Naive thymus-derived CD4-positive, alpha-beta T cell (primary cell): ENCODE results near the gene UBE2G1. TPM values are rescaled to one million over a fixed set of nuclear protein-coding genes. Genes with fewer than 3 reads are reported as not detected.

ENCODE experiments used
- ATAC-seq: fragments of 150-1000 bp; cut with Tn5 transposase; 2 replicates; pipeline ENCODE4 v1.10.0; 2021; ENCODE audit warnings: mild to moderate bottlenecking, moderate library complexity
- CTCF ChIA-PET: fragments of 350-600 bp; sonication (Branson Sonifier 250); formaldehyde crosslinking; loops from one replicate; lab custom pipeline; 2021; ENCODE audit warnings: antibody characterized with exemption; lab: Charles Lee
- POLR2A ChIA-PET: fragments of 350-600 bp; sonication (Branson Sonifier 250); formaldehyde crosslinking; loops from one replicate; lab custom pipeline; 2021; ENCODE audit warnings: antibody characterized with exemption, inconsistent platforms; lab: Charles Lee
- DNase-seq, 9 donors: peaks; one replicate each; pipeline versions ENCODE4 v3.0.0 to v3.0.0-alpha.2; 2020 to 2022; ENCODE audit warnings: mixed read lengths in 1 of 9
- H3K27ac ChIP-seq: one replicate; pipeline ENCODE4 v1.7.0; 2013; ENCODE audit warnings: mild to moderate bottlenecking, low read depth, low read length, moderate library complexity
- H3K27me3 ChIP-seq, 2 donors: one replicate each; pipeline ENCODE4 v1.7.0; 2013; ENCODE audit warnings: low read length in 2 of 2, mild to moderate bottlenecking in 2 of 2, moderate library complexity in 2 of 2; ENCODE audit not compliant: control insufficient read depth in 2 of 2, insufficient read depth in 2 of 2
- H3K36me3 ChIP-seq, 3 experiments: 1 replicate in 2 of 3; 2 replicates in 1 of 3; pipeline ENCODE4 v1.7.0; 2013; ENCODE audit warnings: low read length in 3 of 3, mild to moderate bottlenecking in 3 of 3, moderate library complexity in 1 of 3; ENCODE audit not compliant: insufficient read depth in 3 of 3, control insufficient read depth in 2 of 3
- H3K4me1 ChIP-seq, 2 donors: one replicate each; pipeline ENCODE4 v1.7.0; 2013; ENCODE audit warnings: low read length in 2 of 2, mild to moderate bottlenecking in 2 of 2, moderate library complexity in 1 of 2; ENCODE audit not compliant: control insufficient read depth in 2 of 2, insufficient read depth in 2 of 2
- H3K4me3 ChIP-seq: 2 replicates; pipeline ENCODE4 v1.7.0; 2013; ENCODE audit warnings: mild to moderate bottlenecking, low read length
- H3K9me3 ChIP-seq, 3 experiments: 1 replicate in 2 of 3; 2 replicates in 1 of 3; pipeline ENCODE4 v1.7.0; 2013; ENCODE audit warnings: low read length in 3 of 3; ENCODE audit not compliant: control insufficient read depth in 2 of 3
- H3K27ac Mint-ChIP-seq, 9 donors: one replicate each; pipeline ENCODE4 v1.8.0; 2020 to 2022; ENCODE audit warnings: mixed read lengths in 9 of 9, mild to moderate bottlenecking in 8 of 9, moderate library complexity in 5 of 9, inconsistent platforms in 2 of 9
- H3K27me3 Mint-ChIP-seq, 5 donors: one replicate each; pipeline ENCODE4 v1.8.0; 2021 to 2022; ENCODE audit warnings: mixed read lengths in 5 of 5, mild to moderate bottlenecking in 1 of 5
- H3K36me3 Mint-ChIP-seq, 5 donors: one replicate each; pipeline ENCODE4 v1.8.0; 2020 to 2022; ENCODE audit warnings: mixed read lengths in 5 of 5, mild to moderate bottlenecking in 3 of 5, inconsistent platforms in 1 of 5
- H3K4me1 Mint-ChIP-seq, 7 donors: one replicate each; pipeline ENCODE4 v1.8.0; 2020 to 2022; ENCODE audit warnings: mixed read lengths in 7 of 7, mild to moderate bottlenecking in 3 of 7, inconsistent platforms in 1 of 7
- H3K4me3 Mint-ChIP-seq, 10 donors: one replicate each; pipeline ENCODE4 v1.8.0; 2020 to 2022; ENCODE audit warnings: mild to moderate bottlenecking in 10 of 10, mixed read lengths in 10 of 10, moderate library complexity in 6 of 10, inconsistent platforms in 2 of 10
- H3K9me3 Mint-ChIP-seq, 11 donors: one replicate each; pipeline ENCODE4 v1.8.0; 2020 to 2022; ENCODE audit warnings: mixed read lengths in 11 of 11, mild to moderate bottlenecking in 4 of 11, inconsistent platforms in 1 of 11, moderate library complexity in 1 of 11
- intact Hi-C, 2 donors: fragments of 100-400 bp; cut with micrococcal nuclease; formaldehyde crosslinking; loops; one replicate each; pipeline ENCODE4 v1.15.1; 2023
- polyA plus RNA-seq, 2 donors: library from polyadenylated mRNA; unstranded; fragments of 300-500 nt; fragmentation: Illumina TruSeq; gene quantifications; one replicate each; pipeline ENCODE4 v1.2.3, GENCODE V29; 2021
- total RNA-seq, 6 experiments: library from RNA in 5 of 6; stranded (reverse) in 5 of 6; gene quantifications; 1 replicate in 5 of 6; 2 replicates in 1 of 6; pipeline ENCODE4 v1.2.3 and lab custom pipeline; 2021 to 2026

The UBE2G1 gene
- total and polyA plus RNA-seq, 7 experiments from 2014 or later: 50.1 to 68.9 (median 56.6) TPM

- peaks cover 0 to 4% (median 0%) of the 10 kb centered on the region in 5 donors for H3K36me3 Mint-ChIP-seq
- Histone ChIP-seq H3K4me3 (no peak overlapping the region), H3K4me1 (peaks cover 11% of the 10 kb centered on the region in 2 donors), H3K27ac (no peak overlapping the region), H3K27me3 (no peaks in the 10 kb centered on the region), H3K36me3 (peaks cover 0 to 8% (median 0%) of the 10 kb centered on the region in 3 experiments), H3K9me3 (no peaks in the 10 kb centered on the region)
- peaks cover 0 to 1% (median 0%) of the 10 kb centered on the region in 11 donors for H3K9me3 Mint-ChIP-seq
- peak overlapping the region in 6 of 10 donors; percentile 3 to 45 (median 27) for H3K4me3 Mint-ChIP-seq
- CTCF ChIA-PET: no interaction called here
- DNase-seq: no peak
- POLR2A ChIA-PET: no interaction called here
- no peak for ATAC-seq
- H3K27me3 Mint-ChIP-seq: no peaks in the 10 kb centered on the region
- H3K4me1 Mint-ChIP-seq: peaks cover 43 to 69% (median 62%) of the 10 kb centered on the region in 7 donors
- intact Hi-C loops: loop anchor here in 1 of 2 donors (10.0 kb wide), 1 partner anchor 637 kb away; the partner anchor contains the start of gene HASPIN
- H3K27ac Mint-ChIP-seq: peak overlapping the region in 4 of 9 donors; percentile 1 to 61 (median 36)
These were observed 4.3 kb downstream of the UBE2G1 start for GRCh38 chr17:4362141-4362540.

- Mint-ChIP-seq H3K4me3 (peak overlapping the region in 2 of 10 donors; percentile 26 to 36), H3K9me3 (no peaks in the 10 kb centered on the region), H3K27me3 (no peaks in the 10 kb centered on the region), H3K4me1 (peaks cover 36 to 67% (median 59%) of the 10 kb centered on the region in 7 donors), H3K27ac (peak overlapping the region in 2 of 9 donors; percentile 27 to 36), H3K36me3 (peaks cover 0 to 10% (median 0%) of the 10 kb centered on the region in 5 donors)
- ATAC-seq: no peak
- no peak overlapping the region for H3K27ac ChIP-seq
- ChIA-PET CTCF (no interaction called here), POLR2A (interaction anchor here (0.6 kb wide), 1 partner anchor 51 kb away, joined by 3 read pairs; no protein-coding TSS in a partner anchor)
- no peaks in the 10 kb centered on the region for H3K9me3 ChIP-seq
- no peak overlapping the region for H3K4me3 ChIP-seq
- intact Hi-C loops: no loop called here
- H3K36me3 ChIP-seq: no peaks in the 10 kb centered on the region
- H3K27me3 ChIP-seq: no peaks in the 10 kb centered on the region
- peaks cover 10 to 14% of the 10 kb centered on the region in 2 donors for H3K4me1 ChIP-seq
- DNase-seq: no peak
These were observed 8.3 kb downstream of the UBE2G1 start for GRCh38 chr17:4358154-4358553.

GRCh38 chr17:4357671-4358070, 8.8 kb downstream of the UBE2G1 start:
- peak overlapping the region in 6 of 10 donors; percentile 21 to 69 (median 42) for H3K4me3 Mint-ChIP-seq
- no peaks in the 10 kb centered on the region for H3K27me3 Mint-ChIP-seq
- Histone ChIP-seq H3K27ac (no peak overlapping the region), H3K4me1 (peaks cover 7 to 14% of the 10 kb centered on the region in 2 donors), H3K36me3 (no peaks in the 10 kb centered on the region), H3K4me3 (no peak overlapping the region), H3K27me3 (no peaks in the 10 kb centered on the region), H3K9me3 (no peaks in the 10 kb centered on the region)
- intact Hi-C loops: no loop called here
- no peaks in the 10 kb centered on the region for H3K9me3 Mint-ChIP-seq
- peaks cover 0 to 10% (median 0%) of the 10 kb centered on the region in 5 donors for H3K36me3 Mint-ChIP-seq
- H3K4me1 Mint-ChIP-seq: peaks cover 35 to 66% (median 55%) of the 10 kb centered on the region in 7 donors
- no peak for DNase-seq
- ChIA-PET CTCF (no interaction called here), POLR2A (interaction anchor here (0.6 kb wide), 1 partner anchor 51 kb away, joined by 3 read pairs; no protein-coding TSS in a partner anchor)
- ATAC-seq: no peak
- H3K27ac Mint-ChIP-seq: peak overlapping the region in 1 of 9 donors; percentile 24

GRCh38 chr17:4357030-4357628, 9.3 kb downstream of the UBE2G1 start:
- H3K27me3 Mint-ChIP-seq: no peaks in the 10 kb centered on the region
- peaks cover 0 to 10% (median 0%) of the 10 kb centered on the region in 5 donors for H3K36me3 Mint-ChIP-seq
- H3K9me3 Mint-ChIP-seq: no peaks in the 10 kb centered on the region
- Histone ChIP-seq H3K4me3 (no peak overlapping the region), H3K27me3 (no peaks in the 10 kb centered on the region), H3K4me1 (peaks cover 7 to 10% of the 10 kb centered on the region in 2 donors), H3K9me3 (no peaks in the 10 kb centered on the region), H3K36me3 (no peaks in the 10 kb centered on the region), H3K27ac (no peak overlapping the region)
- peak overlapping the region in 6 of 10 donors; percentile 20 to 69 (median 38) for H3K4me3 Mint-ChIP-seq
- no peak for DNase-seq
- ChIA-PET POLR2A (no interaction called here), CTCF (no interaction called here)
- H3K4me1 Mint-ChIP-seq: peaks cover 32 to 66% (median 53%) of the 10 kb centered on the region in 7 donors
- intact Hi-C loops: no loop called here
- no peak overlapping the region for H3K27ac Mint-ChIP-seq
- ATAC-seq: no peak

GRCh38 chr17:4354862-4355514, 11.5 kb downstream of the UBE2G1 start:
- Mint-ChIP-seq H3K4me1 (peaks cover 29 to 65% (median 55%) of the 10 kb centered on the region in 7 donors), H3K27me3 (no peaks in the 10 kb centered on the region), H3K4me3 (peak overlapping the region in 3 of 10 donors; percentile 18 to 56 (median 31)), H3K36me3 (peaks cover 0 to 10% (median 0%) of the 10 kb centered on the region in 5 donors), H3K27ac (no peak overlapping the region), H3K9me3 (no peaks in the 10 kb centered on the region)
- ChIA-PET CTCF (no interaction called here), POLR2A (no interaction called here)
- intact Hi-C loops: no loop called here
- H3K4me1 ChIP-seq: peaks cover 7 to 8% of the 10 kb centered on the region in 2 donors
- ATAC-seq (no peak), DNase-seq (no peak)
- H3K27ac ChIP-seq: no peak overlapping the region
- no peak overlapping the region for H3K4me3 ChIP-seq
- no peaks in the 10 kb centered on the region for H3K36me3 ChIP-seq
- no peaks in the 10 kb centered on the region for H3K27me3 ChIP-seq
- no peaks in the 10 kb centered on the region for H3K9me3 ChIP-seq

DNA sequence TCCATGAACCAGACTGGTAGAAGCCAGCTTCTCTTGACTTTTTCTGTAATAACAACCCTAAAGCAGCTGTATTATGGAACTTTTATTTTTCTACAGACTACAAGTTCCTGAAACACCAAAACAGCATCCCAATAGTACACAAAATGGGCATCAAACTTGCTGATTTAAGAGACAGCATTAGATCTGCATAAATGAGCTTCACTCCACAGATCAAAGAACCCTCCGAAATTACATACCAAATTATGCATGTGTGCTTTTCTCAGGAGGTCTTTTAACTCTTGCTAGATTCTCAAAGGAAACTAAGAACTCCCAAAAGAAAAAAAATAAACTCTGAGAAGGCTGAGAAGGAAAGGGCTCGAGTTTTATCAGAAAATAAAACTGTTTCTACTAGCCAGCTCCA, 12.3 kb downstream of the UBE2G1 start:
- ATAC-seq (no peak), DNase-seq (no peak)
- H3K4me1 ChIP-seq: peaks cover 7 to 8% of the 10 kb centered on the region in 2 donors
- no peaks in the 10 kb centered on the region for H3K36me3 ChIP-seq
- no peaks in the 10 kb centered on the region for H3K9me3 ChIP-seq
- Mint-ChIP-seq H3K27ac (peak overlapping the region in 3 of 9 donors; percentile 26 to 46 (median 30)), H3K9me3 (no peaks in the 10 kb centered on the region), H3K4me1 (peaks cover 23 to 60% (median 48%) of the 10 kb centered on the region in 7 donors), H3K36me3 (peaks cover 0 to 10% (median 0%) of the 10 kb centered on the region in 5 donors), H3K27me3 (no peaks in the 10 kb centered on the region), H3K4me3 (peak overlapping the region in 4 of 10 donors; percentile 6 to 56 (median 30))
- intact Hi-C loops: no loop called here
- no peak overlapping the region for H3K27ac ChIP-seq
- ChIA-PET POLR2A (interaction anchor here (0.7 kb wide), 1 partner anchor 11 kb away, joined by 3 read pairs; no protein-coding TSS in a partner anchor), CTCF (no interaction called here)
- H3K4me3 ChIP-seq: no peak overlapping the region
- H3K27me3 ChIP-seq: no peaks in the 10 kb centered on the region
